Esophagus mucosa (tissue), 1 donor: Measurements from ENCODE around the gene KPTN. TPM values are rescaled to one million over a fixed set of nuclear protein-coding genes. Genes with fewer than 3 reads are reported as not detected.
A peak's percentile ranks its signal among the peaks of the same experiment; 100 is the strongest.
"Not testable (repeated sequence)": the region's sequence is repeated elsewhere in the genome, so short reads cannot be mapped to it uniquely, and the experiment has no call there.

Source experiments
- ATAC-seq: fragments of 200-7000 bp; cut with Tn5 transposase; one replicate; pipeline ENCODE4 v1.9.1; 2020
- total RNA-seq: library from RNA; stranded (reverse); gene quantifications from one replicate; pipeline ENCODE4 v1.2.4, GENCODE V29; 2023
- donor health status: DM: yes; HTN: yes; CAD: no.

The KPTN gene
- total RNA-seq, 1 donor from 2014 or later = 9.8 TPM

DNA sequence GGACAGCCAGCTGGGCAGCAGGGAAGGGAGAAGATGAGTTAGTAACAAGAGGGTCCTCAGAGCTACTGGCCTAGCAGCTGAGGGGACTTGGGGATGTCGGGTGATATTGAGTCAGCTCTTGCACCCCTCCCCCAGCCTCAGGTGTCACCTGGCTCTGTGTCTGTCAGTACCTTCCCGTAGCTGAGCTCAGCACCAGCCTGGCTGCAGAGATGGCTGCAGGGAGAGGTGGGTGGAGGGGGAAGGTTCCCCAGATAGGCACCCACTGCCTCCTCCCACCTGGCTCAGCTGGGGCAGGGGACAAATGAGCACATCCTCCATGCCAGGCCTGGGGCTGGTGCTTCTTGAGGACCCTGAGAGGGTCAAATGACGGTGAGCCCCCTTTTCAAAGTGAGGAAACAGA is 6.8 kb upstream of the KPTN start:
- ATAC-seq = no peak

- ATAC-seq = no peak
Observed at GRCh38 chr19:47490031-47490430, 6.0 kb upstream of the KPTN start.

DNA sequence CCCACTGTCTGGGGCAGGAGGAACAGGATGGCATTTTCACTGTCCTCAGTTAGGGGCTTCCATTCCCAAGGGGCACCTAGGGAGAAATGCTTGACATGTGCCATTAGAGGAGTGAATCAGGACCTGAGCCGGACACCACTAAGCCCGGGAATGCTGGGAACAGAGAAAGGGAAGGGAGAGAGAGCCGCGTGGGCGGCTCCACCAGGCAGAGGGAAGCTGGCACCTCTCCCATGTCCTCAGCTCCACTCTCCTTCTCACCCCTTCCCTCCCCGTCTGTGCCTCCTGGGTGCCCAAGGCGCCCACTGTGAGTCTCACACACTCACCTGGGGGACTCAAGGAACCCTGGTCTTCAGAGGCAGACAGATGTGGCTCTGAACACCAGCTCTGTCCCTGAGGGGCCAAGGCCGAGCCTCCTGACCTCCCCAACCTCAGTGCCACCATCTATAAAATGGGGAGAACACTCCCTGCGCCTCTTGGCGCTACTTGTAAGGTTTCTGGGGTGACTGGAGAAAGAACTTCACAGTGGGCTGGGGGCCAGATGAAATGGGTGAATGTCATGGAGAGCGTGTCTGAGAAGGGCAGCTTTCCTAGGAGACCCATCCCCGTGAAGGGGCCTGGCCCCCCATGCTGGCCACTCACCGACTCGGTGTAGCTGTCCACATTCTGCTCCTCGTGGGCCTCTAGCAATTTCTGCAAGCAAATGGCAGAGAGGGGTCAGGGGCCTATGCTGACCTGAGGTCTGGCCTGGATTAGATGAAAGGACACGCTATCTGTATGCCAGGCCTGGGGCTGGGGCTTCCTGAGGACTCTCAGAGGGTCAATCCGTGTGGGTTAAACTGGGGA is 5.3 kb upstream of the KPTN start:
- no peak for ATAC-seq

GRCh38 chr19:47487551-47488515 is 3.8 kb upstream of the KPTN start:
- no peak for ATAC-seq

DNA sequence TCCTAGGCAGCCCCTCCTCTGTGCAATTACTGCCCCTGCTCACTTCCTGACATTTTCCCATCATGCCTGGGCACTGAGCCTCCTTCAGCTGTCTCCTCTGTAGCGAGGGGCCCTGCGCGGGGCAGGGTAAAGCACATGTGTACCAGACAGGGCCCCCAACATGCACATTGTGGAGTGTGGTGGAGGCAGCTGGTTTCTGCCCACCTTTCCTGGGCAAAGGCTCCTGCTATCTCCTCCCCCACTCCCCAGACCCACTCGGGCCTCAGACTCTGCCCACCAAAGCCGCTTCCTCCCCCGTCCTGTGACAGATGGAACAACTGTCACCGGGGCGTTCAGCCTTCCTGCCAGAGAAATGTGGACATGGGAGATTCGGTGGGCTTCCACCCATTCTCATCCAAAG is 2.9 kb upstream of the KPTN start:
- ATAC-seq = no peak

DNA sequence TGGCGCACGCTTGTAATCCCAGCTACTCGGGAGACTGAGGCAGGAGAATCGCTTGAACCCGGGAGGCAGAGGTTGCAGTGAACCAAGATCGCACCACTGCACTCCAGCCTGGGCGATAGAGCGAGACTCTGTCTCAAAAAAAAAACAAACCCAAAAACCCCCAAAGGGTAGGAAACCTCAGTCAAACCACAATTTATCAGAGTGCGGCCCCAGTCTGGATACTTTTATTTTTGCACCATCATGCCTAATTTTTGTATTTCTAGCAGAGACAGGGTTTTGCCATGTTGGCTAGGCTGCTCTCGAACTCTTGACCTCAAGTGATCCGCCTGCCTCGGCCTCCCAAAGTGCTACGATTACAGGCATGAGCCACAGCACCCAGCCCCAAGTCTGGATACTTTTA is 2.2 kb upstream of the KPTN start:
- ATAC-seq = not testable (repeated sequence)

- no peak for ATAC-seq
Observed at GRCh38 chr19:47485210-47485609, 1.2 kb upstream of the KPTN start.

- no peak for ATAC-seq
Observed at GRCh38 chr19:47483200-47483599, 819 bp downstream of the KPTN start.

DNA sequence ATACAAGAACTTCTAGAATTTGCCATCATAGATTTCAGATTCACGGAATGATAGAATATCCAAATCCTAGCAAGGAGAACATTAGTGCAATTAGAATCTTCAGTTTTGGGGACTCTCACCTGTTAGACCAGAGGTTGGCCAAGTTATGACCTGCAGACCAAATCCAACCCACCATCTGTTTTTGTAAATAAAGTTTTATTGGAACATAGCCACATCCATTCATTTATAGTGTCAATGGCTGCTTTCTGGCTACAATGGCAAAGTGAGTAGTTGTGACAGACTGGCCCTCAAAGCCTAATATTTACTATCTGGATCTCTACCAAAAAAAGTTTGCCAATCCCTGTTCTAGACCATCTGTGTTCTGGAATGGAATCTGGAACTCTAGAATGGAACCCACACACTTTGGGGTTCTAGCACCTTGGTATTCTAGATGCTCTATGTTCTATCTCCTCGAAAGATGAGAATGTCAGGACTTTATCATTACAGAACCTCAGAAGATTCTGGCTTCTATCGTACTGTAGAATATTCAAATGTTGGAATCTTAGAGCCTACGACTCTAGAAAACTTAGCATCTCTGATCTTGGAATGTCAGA is 2.5 kb downstream of the KPTN start:
- ATAC-seq = no peak

DNA sequence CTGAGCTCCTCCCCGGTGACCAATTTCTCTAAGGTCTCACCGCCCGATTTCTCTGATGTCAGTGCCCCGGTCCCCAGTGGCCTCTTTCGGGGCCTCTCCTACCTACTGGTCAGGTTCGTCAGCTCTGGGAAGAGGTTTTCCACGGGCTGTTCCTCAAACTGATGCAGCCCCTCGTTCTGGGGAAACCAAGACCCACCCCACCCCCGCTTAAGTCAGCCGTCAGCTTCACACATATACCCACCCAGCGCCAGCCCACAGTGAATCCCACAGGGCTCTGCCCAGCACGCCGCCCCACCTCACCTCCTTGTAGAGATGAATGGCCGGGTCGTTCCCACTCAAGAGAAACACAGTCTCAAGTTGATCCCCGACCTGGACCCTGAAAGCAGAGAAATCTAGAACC is 3.4 kb downstream of the KPTN start:
- no peak for ATAC-seq

- ATAC-seq = no peak
Observed at GRCh38 chr19:47479701-47480503, 4.1 kb downstream of the KPTN start.

DNA sequence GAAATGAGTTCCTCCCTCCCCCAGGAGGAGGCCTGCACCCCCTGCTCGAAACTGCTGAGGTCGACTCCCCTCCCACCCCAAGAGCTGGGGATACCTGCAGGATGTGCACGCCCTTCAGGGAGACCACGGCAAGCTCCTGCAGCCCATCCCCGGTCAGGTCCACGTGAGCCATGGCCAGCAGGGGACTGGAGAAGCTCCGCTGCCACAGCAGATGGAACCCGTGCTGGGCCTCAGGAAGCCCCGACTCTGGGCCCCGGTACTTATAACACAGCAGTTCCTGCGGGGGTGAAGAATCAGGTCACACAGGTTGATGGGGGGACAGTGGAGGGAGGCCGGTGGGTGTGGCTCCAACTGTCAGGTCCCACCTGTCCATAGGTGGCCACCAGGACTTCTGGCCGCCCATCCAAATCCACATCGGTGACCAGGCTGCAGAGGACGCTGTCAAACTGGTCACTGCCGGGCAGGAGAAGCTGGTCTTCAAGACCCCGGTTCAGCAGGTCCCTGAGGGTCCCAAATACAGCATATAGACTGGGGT is 7.5 kb downstream of the KPTN start:
- no peak for ATAC-seq

- no peak for ATAC-seq
Observed at GRCh38 chr19:47475465-47475864, 8.6 kb downstream of the KPTN start.

GRCh38 chr19:47473336-47473735 is 10.7 kb downstream of the KPTN start:
- ATAC-seq = no peak

DNA sequence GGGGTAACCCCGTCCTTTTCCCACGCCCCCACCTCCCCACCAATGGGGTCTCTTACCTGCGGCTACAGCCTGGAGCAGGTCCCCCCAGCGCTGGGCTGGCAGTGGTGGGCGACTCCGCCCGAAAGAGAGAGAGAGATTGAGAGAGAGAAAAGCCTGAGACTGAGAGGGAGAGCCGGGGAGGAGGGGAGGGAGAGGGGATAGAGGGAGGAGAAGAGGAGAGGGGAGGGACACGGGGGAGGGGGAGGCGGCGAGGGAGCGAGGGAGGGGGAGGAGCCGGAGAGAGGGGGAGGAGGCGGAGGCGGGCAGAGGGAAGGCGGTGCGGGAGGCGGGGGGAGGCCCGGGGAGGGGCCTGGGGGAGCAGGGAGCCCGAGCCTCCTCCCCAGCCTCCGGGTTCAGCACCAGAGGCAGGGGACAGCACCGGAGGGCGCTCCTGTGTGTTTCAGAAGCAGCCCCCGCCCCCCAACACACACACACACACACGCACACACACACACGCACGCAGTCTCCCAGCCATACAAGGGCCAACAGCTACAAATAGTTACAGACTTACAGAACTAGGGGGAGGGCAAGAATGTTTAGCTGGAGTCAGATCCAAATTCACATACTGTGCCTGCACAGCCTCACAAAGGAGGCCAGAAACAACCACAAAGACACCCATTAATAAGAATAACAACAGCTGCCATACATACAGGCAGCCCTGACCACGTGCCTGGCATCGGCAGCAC is 12.1 kb downstream of the KPTN start, which contains the start of gene SLC8A2:
Gene SLC8A2 (minus strand): TSS at position 161 of the 725 bp plus-strand sequence. CDS start 5,490 bp downstream, outside the sequence.
- ATAC-seq = peak; percentile 33

DNA sequence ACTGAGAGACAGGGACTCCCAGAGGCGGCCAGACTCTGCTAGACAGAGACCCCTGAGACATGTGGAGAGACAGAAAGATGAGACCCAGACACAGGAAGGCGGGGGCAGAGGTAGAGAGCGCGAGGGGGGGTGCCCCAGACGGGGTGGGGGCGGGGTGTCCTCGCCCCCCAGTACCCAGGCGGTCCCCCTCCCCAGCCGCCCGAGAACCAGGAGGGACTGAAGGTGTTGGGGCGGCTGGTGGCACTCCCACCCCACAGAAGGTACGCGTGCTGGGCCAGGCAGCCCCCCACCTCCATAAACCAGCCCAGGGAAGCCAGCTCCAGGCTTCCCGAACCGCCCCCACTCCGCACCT is 12.7 kb downstream of the KPTN start:
- no peak for ATAC-seq

- no peak for ATAC-seq
Observed at GRCh38 chr19:47470447-47471195, 13.4 kb downstream of the KPTN start.

DNA sequence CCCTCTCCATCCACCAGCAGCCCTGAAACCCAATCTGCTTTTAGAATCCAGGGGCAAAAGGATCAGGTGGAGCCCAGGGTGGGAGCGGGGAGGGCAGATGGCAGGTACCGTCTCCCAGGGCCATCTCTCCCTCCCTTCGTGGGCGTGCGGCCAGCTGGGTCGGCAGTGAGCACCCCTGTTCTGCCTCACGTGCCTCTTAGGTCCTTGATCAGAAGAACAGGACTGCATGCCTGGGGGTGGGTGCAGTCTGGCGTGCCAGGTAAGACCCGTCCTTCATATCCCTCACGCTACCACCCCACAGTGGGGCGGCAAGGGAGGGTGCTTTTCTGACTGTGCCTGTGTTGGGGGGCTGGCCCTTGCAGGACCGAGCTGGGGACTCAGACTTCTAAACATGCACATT is 14.3 kb downstream of the KPTN start:
- no peak for ATAC-seq

DNA sequence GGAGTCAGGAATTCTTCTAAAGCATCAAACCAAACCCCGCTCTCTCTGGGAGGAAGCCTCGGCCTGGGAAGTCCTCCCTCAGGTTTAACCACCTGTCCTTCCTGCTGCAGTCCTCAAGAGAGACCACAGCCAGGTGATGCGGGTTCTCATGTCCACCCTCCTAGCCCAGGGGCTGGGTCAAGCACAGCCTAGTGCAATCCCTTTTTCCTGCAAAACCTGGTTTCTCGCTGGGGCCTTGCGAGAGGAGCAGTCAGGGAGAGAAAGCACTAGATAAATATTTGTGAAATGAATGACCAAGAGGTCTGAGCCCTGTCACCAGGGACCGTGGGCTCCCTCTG is 14.7 kb downstream of the KPTN start:
- no peak for ATAC-seq

DNA sequence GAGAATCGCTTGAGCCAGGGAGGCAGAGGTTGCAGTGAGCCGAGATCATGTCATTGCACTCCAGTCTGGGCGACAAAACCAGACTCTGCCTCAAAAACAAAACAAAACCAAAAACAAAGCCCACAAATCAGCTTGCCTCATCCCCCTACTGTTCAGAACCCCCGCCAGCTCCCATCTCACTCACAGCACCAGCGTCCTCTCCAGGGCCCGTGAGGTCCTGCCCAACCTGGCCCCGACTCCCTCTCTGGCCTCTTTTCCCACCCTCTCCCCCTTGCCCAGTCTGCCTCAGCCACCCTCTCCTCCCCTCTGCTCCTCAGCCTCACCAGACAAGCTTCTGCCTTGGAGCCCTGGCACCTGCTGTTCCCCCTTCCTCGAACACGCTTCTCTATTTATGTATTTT is 16.1 kb downstream of the KPTN start:
- no peak for ATAC-seq

DNA sequence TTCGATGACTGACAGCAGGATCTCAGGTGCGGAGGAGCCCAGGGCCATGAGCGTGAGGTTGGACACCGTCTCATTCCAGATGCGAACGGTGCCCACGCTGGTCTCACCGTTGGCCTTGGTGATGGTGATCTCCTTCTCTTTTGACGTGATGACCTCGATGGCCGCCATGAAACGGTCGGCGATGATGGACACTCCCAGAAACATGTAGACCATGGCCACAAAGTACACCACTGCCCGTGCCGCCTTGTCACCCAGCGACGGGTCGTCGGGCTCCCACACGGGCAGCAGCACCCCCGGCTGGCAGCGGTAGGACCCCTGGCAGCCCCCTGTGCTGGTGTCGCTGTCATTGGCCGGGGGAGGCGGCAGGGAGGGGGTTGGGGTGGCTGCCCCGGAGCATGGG is 18.1 kb downstream of the KPTN start:
- ATAC-seq = no peak
